ENCODE results near the gene ATG101. TPM values are rescaled to one million over a fixed set of nuclear protein-coding genes. Genes with fewer than 3 reads are reported as not detected.

Gene ATG101
- polyA plus RNA-seq, 1 experiment, result 97.3 TPM

DNA sequence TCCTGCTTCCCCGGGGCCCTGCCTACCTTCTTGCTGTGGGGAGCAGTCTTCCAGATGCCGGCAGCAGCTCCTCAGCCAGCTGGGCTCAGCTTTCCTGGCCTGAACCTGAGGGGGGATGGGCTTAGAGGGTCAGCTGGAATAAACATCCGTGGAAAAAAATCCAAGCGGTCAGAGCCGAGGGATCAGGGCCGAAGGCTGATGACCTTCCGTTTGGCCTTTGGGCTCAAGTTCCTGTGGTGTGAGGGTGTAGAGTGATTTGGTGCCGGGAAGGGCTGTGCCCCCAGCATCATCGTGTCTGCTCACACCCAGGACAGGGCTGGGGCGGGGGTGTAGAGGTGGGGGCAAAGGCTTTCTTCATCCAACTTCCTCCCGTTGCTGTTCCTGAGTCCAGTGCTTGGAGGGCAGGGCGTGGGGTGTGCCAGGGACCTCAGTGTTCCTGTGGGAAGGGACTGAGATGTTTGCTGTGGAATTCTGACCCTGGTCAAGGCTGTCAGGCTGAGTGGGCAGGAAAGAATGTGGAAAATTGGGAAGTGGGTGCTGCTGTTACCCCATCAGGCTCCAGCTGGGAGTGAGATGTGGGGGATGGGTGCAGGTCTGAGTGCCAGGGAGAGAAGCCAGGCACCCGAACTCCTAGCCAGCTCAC lies 12.4 kb downstream of the ATG101 start:
- ChIA-PET CTCF (interaction anchor here (0.7 to 31.7 kb wide), 10 partner anchors 8 to 120 kb away, joined by 3 to 624 read pairs (median 6); partner anchors contain the start of gene ATG101), POLR2A (interaction anchor here (0.6 to 3.6 kb wide), 11 partner anchors 9 to 213 kb away, joined by 3 to 32 read pairs (median 5); partner anchors contain the start of genes ATG101 and NR4A1)
- DNase-seq (ENCODE audit: low read depth, low spot score), result no peak
- H3K27ac ChIP-seq (ENCODE audit: low read depth, low read length), result peak overlapping the region; percentile 85
- peak overlapping the region; percentile 35 for H3K4me3 ChIP-seq (ENCODE audit: low read depth, low read length)
- no peaks in the 10 kb centered on the region; the same call in 1 of the 2 replicates for H3K9me3 ChIP-seq (ENCODE audit: control insufficient read depth, insufficient read depth, low read length)
- TF ChIP-seq, protein P1, sequence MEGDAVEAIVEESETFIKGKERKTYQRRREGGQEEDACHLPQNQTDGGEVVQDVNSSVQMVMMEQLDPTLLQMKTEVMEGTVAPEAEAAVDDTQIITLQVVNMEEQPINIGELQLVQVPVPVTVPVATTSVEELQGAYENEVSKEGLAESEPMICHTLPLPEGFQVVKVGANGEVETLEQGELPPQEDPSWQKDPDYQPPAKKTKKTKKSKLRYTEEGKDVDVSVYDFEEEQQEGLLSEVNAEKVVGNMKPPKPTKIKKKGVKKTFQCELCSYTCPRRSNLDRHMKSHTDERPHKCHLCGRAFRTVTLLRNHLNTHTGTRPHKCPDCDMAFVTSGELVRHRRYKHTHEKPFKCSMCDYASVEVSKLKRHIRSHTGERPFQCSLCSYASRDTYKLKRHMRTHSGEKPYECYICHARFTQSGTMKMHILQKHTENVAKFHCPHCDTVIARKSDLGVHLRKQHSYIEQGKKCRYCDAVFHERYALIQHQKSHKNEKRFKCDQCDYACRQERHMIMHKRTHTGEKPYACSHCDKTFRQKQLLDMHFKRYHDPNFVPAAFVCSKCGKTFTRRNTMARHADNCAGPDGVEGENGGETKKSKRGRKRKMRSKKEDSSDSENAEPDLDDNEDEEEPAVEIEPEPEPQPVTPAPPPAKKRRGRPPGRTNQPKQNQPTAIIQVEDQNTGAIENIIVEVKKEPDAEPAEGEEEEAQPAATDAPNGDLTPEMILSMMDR (IDR thresholded peaks at IDR 0.05; ENCODE audit: low read depth, low read length), result no peak
- no peaks in the 10 kb centered on the region for H3K27me3 ChIP-seq (ENCODE audit: control insufficient read depth, insufficient read depth, low read length)

- CTCF ChIA-PET, result interaction anchor here (0.6 to 31.7 kb wide), 15 partner anchors 9 to 120 kb away, joined by 3 to 624 read pairs (median 5); partner anchors contain the start of gene ATG101
- Histone ChIP-seq H3K4me3 (ENCODE audit: low read depth, low read length) (no peak overlapping the region), H3K9me3 (ENCODE audit: control insufficient read depth, insufficient read depth, low read length) (no peaks in the 10 kb centered on the region; the same call in 1 of the 2 replicates), H3K27ac (ENCODE audit: low read depth, low read length) (peak overlapping the region; percentile 85), H3K27me3 (ENCODE audit: control insufficient read depth, insufficient read depth, low read length) (peaks cover 4% of the 10 kb centered on the region)
- TF ChIP-seq, protein P1 (IDR thresholded peaks at IDR 0.05; ENCODE audit: low read depth, low read length), result no peak
- POLR2A ChIA-PET, result interaction anchor here (1.0 to 3.6 kb wide), 8 partner anchors 9 to 197 kb away, joined by 3 to 32 read pairs (median 6); partner anchors contain the start of genes ATG101 and NR4A1
- no peak for DNase-seq (ENCODE audit: low read depth, low spot score)
Observed at GRCh38 chr12:52082669-52082987, 12.8 kb downstream of the ATG101 start.

DNA sequence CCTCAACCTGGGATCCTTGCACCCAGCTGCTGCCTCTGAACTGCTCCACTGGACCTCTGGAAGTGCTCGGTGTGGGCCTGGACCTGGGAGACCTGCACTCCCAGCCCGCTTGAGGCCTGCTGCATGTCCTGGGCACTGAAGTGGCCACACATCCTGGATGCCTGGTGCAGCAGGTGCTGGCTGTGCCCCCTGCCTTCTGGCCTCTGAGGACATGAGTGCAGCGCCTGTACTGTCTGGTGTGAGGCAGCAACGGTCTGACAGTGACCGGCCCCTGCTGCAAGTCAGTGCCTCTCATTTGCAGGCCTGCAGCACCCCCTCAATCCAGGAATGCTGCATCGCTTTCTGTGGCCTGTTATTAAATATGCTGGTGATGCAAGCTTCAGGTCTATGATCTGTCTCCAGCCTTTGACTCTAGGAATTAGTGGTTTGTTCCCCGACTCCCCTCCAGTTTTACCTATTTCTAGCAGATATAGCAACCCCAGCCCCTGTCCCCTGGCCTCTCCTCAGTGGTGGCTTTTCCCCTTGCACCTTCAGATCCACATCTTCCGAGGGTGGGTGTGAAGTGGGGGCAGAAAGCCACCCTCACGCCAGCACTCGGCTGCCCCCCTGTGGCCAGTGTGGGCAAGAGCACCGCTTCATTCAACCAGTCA lies 13.3 kb downstream of the ATG101 start:
- Histone ChIP-seq H3K27ac (ENCODE audit: low read depth, low read length) (peak overlapping the region; percentile 85), H3K4me3 (ENCODE audit: low read depth, low read length) (no peak overlapping the region), H3K27me3 (ENCODE audit: control insufficient read depth, insufficient read depth, low read length) (peaks cover 5% of the 10 kb centered on the region), H3K9me3 (ENCODE audit: control insufficient read depth, insufficient read depth, low read length) (no peaks in the 10 kb centered on the region; the same call in 1 of the 2 replicates)
- POLR2A ChIA-PET, result interaction anchor here (1.0 to 3.6 kb wide), 8 partner anchors 8 to 197 kb away, joined by 3 to 32 read pairs (median 6); partner anchors contain the start of genes ATG101 and NR4A1
- CTCF ChIA-PET, result interaction anchor here (0.6 to 31.7 kb wide), 15 partner anchors 9 to 121 kb away, joined by 3 to 624 read pairs (median 5); partner anchors contain the start of gene ATG101
- TF ChIP-seq, protein P1 (IDR thresholded peaks at IDR 0.05; ENCODE audit: low read depth, low read length), result peak; percentile 99
- DNase-seq (ENCODE audit: low read depth, low spot score), result no peak

- no peak overlapping the region for H3K4me3 ChIP-seq (ENCODE audit: low read depth, low read length)
- no peak overlapping the region for H3K27ac ChIP-seq (ENCODE audit: low read depth, low read length)
- CTCF ChIA-PET, result interaction anchor here (1.0 to 31.7 kb wide), 11 partner anchors 10 to 91 kb away, joined by 3 to 624 read pairs (median 6); partner anchors contain the start of genes ATG101 and NR4A1
- H3K27me3 ChIP-seq (ENCODE audit: control insufficient read depth, insufficient read depth, low read length), result peaks cover 5% of the 10 kb centered on the region
- H3K9me3 ChIP-seq (ENCODE audit: control insufficient read depth, insufficient read depth, low read length), result no peaks in the 10 kb centered on the region; the same call in 1 of the 2 replicates
- DNase-seq (ENCODE audit: low read depth, low spot score), result no peak
- TF ChIP-seq, protein P1 (IDR thresholded peaks at IDR 0.05; ENCODE audit: low read depth, low read length), result no peak
- POLR2A ChIA-PET, result interaction anchor here (1.3 to 3.6 kb wide), 6 partner anchors 8 to 58 kb away, joined by 3 to 32 read pairs (median 6); partner anchors contain the start of genes ATG101 and NR4A1
Observed at GRCh38 chr12:52083638-52083996, 13.8 kb downstream of the ATG101 start.
